BE2C (cell line): ENCODE data around the gene PHC2.

Experiments used
- DNase-seq: peaks from one replicate; pipeline ENCODE4 v3.0.0-alpha.2; 2020
- H3K27me3 ChIP-seq: fragments of 250-450 bp; sonication (Bioruptor Pico); 2 replicates; pipeline ENCODE4 v1.5.1; 2020; ENCODE audit warnings: mild to moderate bottlenecking
- H3K36me3 ChIP-seq: fragments of 250-450 bp; sonication (Bioruptor Pico); 2 replicates; pipeline ENCODE4 v1.5.1; 2020; ENCODE audit warnings: mild to moderate bottlenecking
- H3K4me1 ChIP-seq: fragments of 250-450 bp; sonication (Bioruptor Pico); 2 replicates; pipeline ENCODE4 v1.5.1; 2020
- H3K4me3 ChIP-seq: 2 replicates; pipeline ENCODE4 v1.5.1; 2011; ENCODE audit warnings: low read depth, low read length
- H3K9me3 ChIP-seq: fragments of 250-450 bp; sonication (Bioruptor Pico); 2 replicates; pipeline ENCODE4 v1.5.1; 2020
- CTCF ChIP-seq: IDR thresholded peaks from 2 replicates; pipeline ENCODE4 v1.5.1; 2012; ENCODE audit warnings: mild to moderate bottlenecking, low read depth, low read length

PHC2 gene

DNA sequence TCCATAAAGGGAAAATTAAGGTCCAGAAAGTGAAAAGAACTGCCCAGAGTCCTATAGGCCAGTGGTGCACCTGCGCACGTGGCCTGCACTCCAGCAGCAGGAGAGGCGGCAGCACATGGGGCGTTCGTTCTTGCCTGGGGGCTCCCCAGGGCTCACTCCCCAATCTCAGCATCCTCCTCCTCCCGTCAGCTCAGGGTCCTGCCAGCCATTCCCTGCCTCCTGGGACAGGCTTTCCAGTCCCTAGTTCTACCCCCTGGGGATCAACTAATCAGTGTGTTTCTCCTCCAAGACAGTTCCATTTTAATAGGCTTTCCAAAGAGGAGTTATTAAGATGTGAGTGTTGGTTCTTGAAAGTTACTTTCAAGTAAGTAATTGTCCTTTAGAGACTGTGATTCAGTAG is 108.8 kb downstream of the PHC2 start:
- no peak overlapping the region for H3K4me3 ChIP-seq
- no peak for DNase-seq
- peaks cover 4% of the 10 kb centered on the region; the same call in 1 of the 2 replicates for H3K36me3 ChIP-seq
- no peak for TF ChIP-seq CTCF
- H3K9me3 ChIP-seq, result no peaks in the 10 kb centered on the region
- no peaks in the 10 kb centered on the region for H3K4me1 ChIP-seq
- H3K27me3 ChIP-seq, result no peaks in the 10 kb centered on the region

- Histone ChIP-seq H3K9me3 (no peaks in the 10 kb centered on the region), H3K27me3 (no peaks in the 10 kb centered on the region), H3K4me3 (no peak overlapping the region), H3K36me3 (peaks cover 4% of the 10 kb centered on the region; the same call in 1 of the 2 replicates), H3K4me1 (no peaks in the 10 kb centered on the region)
- no peak for DNase-seq
- TF ChIP-seq CTCF, result no peak
Observed at GRCh38 chr1:33321178-33321577, 109.7 kb downstream of the PHC2 start.

DNA sequence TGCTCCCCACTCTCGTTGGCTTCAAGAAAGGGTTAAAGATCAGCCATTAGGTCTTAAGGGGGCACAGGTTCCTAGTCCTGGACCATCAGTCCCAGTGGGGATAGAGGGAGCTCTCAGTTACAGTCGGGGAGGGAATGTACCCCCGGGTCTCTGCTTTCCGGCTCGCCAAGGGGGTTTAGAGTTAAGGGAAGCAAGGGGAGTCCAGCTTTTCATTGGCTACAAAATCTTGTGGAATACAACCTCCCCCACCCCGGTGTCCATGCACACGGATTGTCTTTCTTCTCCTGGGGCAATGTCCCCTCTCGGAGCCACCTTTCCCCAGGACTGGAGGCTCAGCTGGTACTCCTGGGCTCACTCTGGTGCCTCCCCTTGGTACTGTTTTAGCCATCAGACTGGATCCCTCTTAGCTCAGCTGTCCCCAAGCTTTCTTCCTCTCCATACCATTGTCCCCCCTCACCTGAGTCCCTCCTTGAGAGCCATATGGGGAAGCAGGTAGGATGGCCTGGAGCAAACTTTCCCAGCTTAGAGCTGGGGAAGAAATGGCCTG is 110.2 kb downstream of the PHC2 start, which contains the start of gene A3GALT2:
Gene A3GALT2 (minus strand): TSS at position 480 of the 547 bp plus-strand sequence. CDS start 0 bp downstream, at position 480.
- TF ChIP-seq CTCF, result no peak
- H3K4me1 ChIP-seq, result no peaks in the 10 kb centered on the region
- DNase-seq, result no peak
- H3K36me3 ChIP-seq, result peaks cover under 1% of the 10 kb centered on the region; the same call in 1 of the 2 replicates
- H3K27me3 ChIP-seq, result no peaks in the 10 kb centered on the region
- H3K9me3 ChIP-seq, result no peaks in the 10 kb centered on the region
- no peak within 1 kb of the TSS for H3K4me3 ChIP-seq

DNA sequence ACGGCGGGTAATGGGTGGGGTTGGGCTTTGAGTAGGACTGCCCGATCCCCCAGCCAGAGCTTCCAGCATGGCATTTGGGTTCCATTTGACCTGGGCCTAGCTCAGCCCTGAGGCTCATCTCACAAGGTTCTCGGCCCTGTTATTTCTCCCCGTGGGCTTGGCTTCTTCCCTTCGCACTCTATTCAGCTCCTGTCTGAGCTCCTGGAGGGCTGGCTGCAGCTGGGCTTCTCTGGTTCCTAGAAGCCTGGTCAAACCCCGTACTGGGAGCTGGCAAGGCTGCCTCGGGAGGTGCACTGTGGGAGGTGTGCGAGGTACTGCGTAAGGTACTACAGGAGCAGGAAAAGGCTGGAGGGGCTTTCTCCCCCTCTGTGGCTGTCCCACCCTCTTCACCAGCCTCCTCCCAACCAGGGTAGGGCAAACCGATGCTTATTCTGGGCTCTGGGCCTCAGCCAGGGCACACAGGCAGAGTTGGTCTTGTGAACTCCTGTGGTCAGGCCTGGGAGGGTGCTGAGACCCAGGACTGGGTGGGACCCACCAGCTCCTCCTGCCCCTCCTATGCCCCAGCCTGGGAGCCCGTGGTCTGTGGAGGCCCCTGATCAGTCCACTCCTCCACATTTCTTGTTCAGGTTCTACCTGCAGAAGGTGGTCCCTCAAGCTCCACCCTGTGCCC is 110.8 kb downstream of the PHC2 start:
- Histone ChIP-seq H3K27me3 (no peaks in the 10 kb centered on the region), H3K4me1 (no peaks in the 10 kb centered on the region), H3K9me3 (no peaks in the 10 kb centered on the region), H3K4me3 (no peak overlapping the region), H3K36me3 (no peaks in the 10 kb centered on the region; the same call in 1 of the 2 replicates)
- DNase-seq, result no peak
- TF ChIP-seq CTCF, result no peak

GRCh38 chr1:33319186-33319948 is 111.5 kb downstream of the PHC2 start:
- Histone ChIP-seq H3K9me3 (no peaks in the 10 kb centered on the region), H3K27me3 (no peaks in the 10 kb centered on the region), H3K4me3 (no peak overlapping the region), H3K4me1 (no peaks in the 10 kb centered on the region), H3K36me3 (no peaks in the 10 kb centered on the region)
- no peak for DNase-seq
- TF ChIP-seq CTCF, result no peak
